Type B pancreatic cell (in vitro differentiated cells): ENCODE results near the gene MYPN. TPM values are rescaled to one million over a fixed set of nuclear protein-coding genes. Genes with fewer than 3 reads are reported as not detected.

Experiments used
- DNase-seq: peaks from one replicate; pipeline ENCODE4 v3.0.0; 2021; ENCODE audit warnings: mixed read lengths; ENCODE audit not compliant: unreplicated experiment; ENCODE audit errors: extremely low spot score
- H3K27ac Mint-ChIP-seq: 2 replicates; pipeline ENCODE4 v1.8.0; 2021; ENCODE audit warnings: mild to moderate bottlenecking, mixed read lengths
- H3K27me3 Mint-ChIP-seq: 2 replicates; pipeline ENCODE4 v1.8.0; 2021; ENCODE audit warnings: mixed read lengths
- H3K36me3 Mint-ChIP-seq: 2 replicates; pipeline ENCODE4 v1.8.0; 2021; ENCODE audit warnings: mixed read lengths
- H3K4me1 Mint-ChIP-seq: one replicate; pipeline ENCODE4 v1.8.0; 2021; ENCODE audit warnings: mixed read lengths; ENCODE audit not compliant: unreplicated experiment
- H3K4me3 Mint-ChIP-seq: 2 replicates; pipeline ENCODE4 v1.8.0; 2021; ENCODE audit warnings: mild to moderate bottlenecking, mixed read lengths
- H3K9me3 Mint-ChIP-seq: 2 replicates; pipeline ENCODE4 v1.8.0; 2021; ENCODE audit warnings: mixed read lengths
- total RNA-seq: library from RNA; stranded (reverse); gene quantifications from 2 replicates; pipeline ENCODE4 v1.2.1, GENCODE V29; 2021; ENCODE audit warnings: low replicate concordance
- TF ChIP-seq, protein P1 (sequence below): fragments of 200-600 bp; sonication (generic); conservative IDR thresholded peaks from 2 replicates; pipeline ENCODE4 v1.5.0; 2021; ENCODE audit warnings: antibody characterized with exemption, mild to moderate bottlenecking

MYPN gene
- total RNA-seq, 1 donor from 2014 or later: 0.14 TPM

DNA sequence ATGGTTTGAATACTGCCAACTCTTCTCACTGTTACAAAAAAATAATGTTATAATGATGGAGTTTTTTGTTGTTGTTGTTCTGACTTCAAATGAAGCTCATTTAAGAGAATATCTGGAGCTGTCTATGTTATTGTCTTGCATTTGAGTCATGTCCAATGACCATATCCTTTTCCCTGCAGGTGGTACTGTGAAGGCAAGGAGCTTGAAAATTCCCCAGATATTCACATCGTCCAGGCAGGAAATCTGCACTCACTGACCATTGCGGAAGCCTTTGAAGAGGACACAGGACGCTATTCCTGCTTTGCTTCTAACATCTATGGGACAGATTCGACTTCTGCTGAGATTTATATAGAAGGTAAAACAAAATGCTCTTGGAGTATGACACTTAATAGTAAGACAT, 33.5 kb downstream of the MYPN start:
- Mint-ChIP-seq H3K4me1 (peaks cover 4% of the 10 kb centered on the region), H3K36me3 (no peaks in the 10 kb centered on the region), H3K9me3 (no peaks in the 10 kb centered on the region), H3K4me3 (no peak overlapping the region), H3K27me3 (peaks cover 4% of the 10 kb centered on the region), H3K27ac (no peak overlapping the region)
- DNase-seq: no peak
- TF ChIP-seq, protein P1, sequence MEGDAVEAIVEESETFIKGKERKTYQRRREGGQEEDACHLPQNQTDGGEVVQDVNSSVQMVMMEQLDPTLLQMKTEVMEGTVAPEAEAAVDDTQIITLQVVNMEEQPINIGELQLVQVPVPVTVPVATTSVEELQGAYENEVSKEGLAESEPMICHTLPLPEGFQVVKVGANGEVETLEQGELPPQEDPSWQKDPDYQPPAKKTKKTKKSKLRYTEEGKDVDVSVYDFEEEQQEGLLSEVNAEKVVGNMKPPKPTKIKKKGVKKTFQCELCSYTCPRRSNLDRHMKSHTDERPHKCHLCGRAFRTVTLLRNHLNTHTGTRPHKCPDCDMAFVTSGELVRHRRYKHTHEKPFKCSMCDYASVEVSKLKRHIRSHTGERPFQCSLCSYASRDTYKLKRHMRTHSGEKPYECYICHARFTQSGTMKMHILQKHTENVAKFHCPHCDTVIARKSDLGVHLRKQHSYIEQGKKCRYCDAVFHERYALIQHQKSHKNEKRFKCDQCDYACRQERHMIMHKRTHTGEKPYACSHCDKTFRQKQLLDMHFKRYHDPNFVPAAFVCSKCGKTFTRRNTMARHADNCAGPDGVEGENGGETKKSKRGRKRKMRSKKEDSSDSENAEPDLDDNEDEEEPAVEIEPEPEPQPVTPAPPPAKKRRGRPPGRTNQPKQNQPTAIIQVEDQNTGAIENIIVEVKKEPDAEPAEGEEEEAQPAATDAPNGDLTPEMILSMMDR: no peak

DNA sequence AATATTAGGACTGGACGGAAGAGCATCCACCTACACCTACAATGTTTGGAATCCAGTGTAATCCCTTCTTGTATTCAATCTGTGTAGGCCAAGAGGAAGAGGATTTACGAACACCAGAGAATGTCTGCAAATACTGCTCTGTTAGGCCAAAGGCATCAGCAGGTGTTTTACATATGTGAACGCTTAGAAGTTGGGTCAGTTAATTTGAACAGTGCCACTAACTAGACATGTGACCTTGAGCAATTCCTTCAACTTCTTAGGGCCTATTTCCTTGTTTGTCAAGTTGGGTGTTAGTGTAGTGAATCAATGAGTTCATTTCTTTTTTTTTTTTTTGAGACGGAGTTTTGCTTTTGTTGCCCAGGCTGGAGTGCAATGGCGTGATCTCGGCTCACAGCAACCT, 35.4 kb downstream of the MYPN start:
- DNase-seq: no peak
- H3K36me3 Mint-ChIP-seq: no peaks in the 10 kb centered on the region
- H3K27me3 Mint-ChIP-seq: peaks cover 4% of the 10 kb centered on the region
- H3K9me3 Mint-ChIP-seq: no peaks in the 10 kb centered on the region
- no peak overlapping the region for H3K4me3 Mint-ChIP-seq
- TF ChIP-seq, protein P1: no peak
- H3K27ac Mint-ChIP-seq: no peak overlapping the region
- no peaks in the 10 kb centered on the region for H3K4me1 Mint-ChIP-seq

DNA sequence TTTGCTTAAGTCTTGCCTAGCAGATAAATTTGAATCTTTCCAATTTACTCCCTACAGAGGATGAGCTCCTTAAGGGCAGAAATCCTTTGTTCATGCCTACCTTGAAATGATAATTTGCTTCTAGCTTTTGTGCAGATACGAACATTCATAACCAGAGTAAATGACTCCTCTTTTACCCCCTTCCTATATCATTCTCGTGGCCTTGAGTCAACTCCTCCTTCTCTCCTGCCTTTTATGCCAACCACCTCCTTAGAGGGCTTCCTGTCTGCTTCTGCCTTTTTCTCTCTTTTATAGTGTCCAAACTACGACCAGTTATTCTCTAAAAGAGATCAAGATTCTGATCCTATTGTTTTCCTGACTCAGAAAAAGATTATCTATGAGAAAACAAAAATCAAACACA, 36.4 kb downstream of the MYPN start:
- no peaks in the 10 kb centered on the region for H3K4me1 Mint-ChIP-seq
- H3K4me3 Mint-ChIP-seq: no peak overlapping the region
- H3K9me3 Mint-ChIP-seq: no peaks in the 10 kb centered on the region
- no peak for DNase-seq
- TF ChIP-seq, protein P1: no peak
- H3K27me3 Mint-ChIP-seq: no peaks in the 10 kb centered on the region
- no peaks in the 10 kb centered on the region for H3K36me3 Mint-ChIP-seq
- no peak overlapping the region for H3K27ac Mint-ChIP-seq

DNA sequence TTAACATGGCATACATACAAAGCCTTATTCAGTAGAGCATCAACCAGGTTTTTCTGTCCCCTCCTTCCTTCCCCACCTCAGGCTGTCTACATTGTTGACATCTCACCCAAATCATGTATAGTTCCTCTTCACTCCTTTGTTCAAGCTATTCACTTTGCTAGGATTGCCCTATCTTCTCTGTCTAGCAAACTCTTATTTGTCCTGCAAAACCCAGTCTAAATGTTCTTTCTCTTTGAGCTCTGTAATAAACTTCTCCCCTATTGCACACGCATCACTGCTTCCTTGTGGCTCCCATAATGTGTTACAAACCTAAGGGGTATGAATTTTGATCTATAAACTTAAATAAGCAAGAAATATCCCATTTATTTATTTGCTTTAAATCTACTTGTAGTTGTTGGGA, 36.8 kb downstream of the MYPN start:
- no peak for DNase-seq
- H3K27me3 Mint-ChIP-seq: no peaks in the 10 kb centered on the region
- H3K27ac Mint-ChIP-seq: no peak overlapping the region
- H3K4me3 Mint-ChIP-seq: no peak overlapping the region
- no peaks in the 10 kb centered on the region for H3K4me1 Mint-ChIP-seq
- H3K36me3 Mint-ChIP-seq: no peaks in the 10 kb centered on the region
- H3K9me3 Mint-ChIP-seq: no peaks in the 10 kb centered on the region
- TF ChIP-seq, protein P1: no peak

DNA sequence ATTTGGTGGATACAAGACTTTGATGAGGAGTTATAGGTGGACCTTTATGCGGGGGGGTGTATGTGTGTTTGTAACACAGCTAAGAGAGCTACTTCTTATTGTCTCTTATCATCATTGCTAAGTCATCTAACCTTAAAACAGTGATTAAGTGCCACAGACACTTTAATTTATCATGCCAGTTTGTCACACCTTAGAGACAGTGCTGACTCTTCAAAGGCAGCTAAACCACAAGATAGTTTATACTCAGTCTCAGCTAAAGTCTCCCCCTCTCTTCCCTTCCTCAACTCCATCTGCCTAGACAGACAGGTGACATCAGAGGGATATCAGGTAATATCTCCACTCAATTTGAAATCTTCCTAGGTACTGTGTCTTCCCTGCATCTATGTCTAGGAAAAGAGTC, 42.2 kb downstream of the MYPN start:
- H3K27ac Mint-ChIP-seq: no peak overlapping the region
- H3K36me3 Mint-ChIP-seq: no peaks in the 10 kb centered on the region
- TF ChIP-seq, protein P1: no peak
- no peaks in the 10 kb centered on the region for H3K27me3 Mint-ChIP-seq
- H3K9me3 Mint-ChIP-seq: no peaks in the 10 kb centered on the region
- H3K4me3 Mint-ChIP-seq: no peak overlapping the region
- peaks cover 17% of the 10 kb centered on the region for H3K4me1 Mint-ChIP-seq
- DNase-seq: no peak
